Measurements from ENCODE around the gene KDM3B.

The KDM3B gene

GRCh38 chr5:138410996-138411640 is 58.6 kb downstream of the KDM3B start:
- peak; percentile 8 for DNase-seq

GRCh38 chr5:138418444-138418843 is 66.0 kb downstream of the KDM3B start:
- DNase-seq: no peak

- DNase-seq: no peak
Observed at GRCh38 chr5:138425079-138425478, 72.6 kb downstream of the KDM3B start.

GRCh38 chr5:138435943-138436342 is 83.5 kb downstream of the KDM3B start:
- DNase-seq: no peak

GRCh38 chr5:138438003-138438723 is 85.7 kb downstream of the KDM3B start:
- DNase-seq: no peak

GRCh38 chr5:138438724-138439476 is 86.4 kb downstream of the KDM3B start, which contains the start of gene REEP2:
Gene REEP2 (plus strand): TSS chr5:138439057. CDS start chr5:138439209, 152 bp downstream.
- peak; percentile 86 for DNase-seq

- peak; percentile 79 for DNase-seq
Observed at GRCh38 chr5:138439477-138440158, 87.1 kb downstream of the KDM3B start.

GRCh38 chr5:138440159-138441073 is 87.9 kb downstream of the KDM3B start:
- DNase-seq: peak; percentile 50

GRCh38 chr5:138441221-138441620 is 88.7 kb downstream of the KDM3B start:
- DNase-seq: no peak

GRCh38 chr5:138444078-138444773 is 91.7 kb downstream of the KDM3B start:
- no peak for DNase-seq

- DNase-seq: no peak
Observed at GRCh38 chr5:138444774-138445546, 92.5 kb downstream of the KDM3B start.

- no peak for DNase-seq
Observed at GRCh38 chr5:138445547-138446271, 93.2 kb downstream of the KDM3B start.

GRCh38 chr5:138448070-138448469 is 95.6 kb downstream of the KDM3B start:
- no peak for DNase-seq

GRCh38 chr5:138448481-138449398 is 96.3 kb downstream of the KDM3B start:
- DNase-seq: peak; percentile 87

GRCh38 chr5:138449501-138450239 is 97.2 kb downstream of the KDM3B start:
- peak; percentile 97 for DNase-seq

- DNase-seq: no peak
Observed at GRCh38 chr5:138450971-138451370, 98.5 kb downstream of the KDM3B start.

GRCh38 chr5:138452720-138453119 is 100.2 kb downstream of the KDM3B start:
- no peak for DNase-seq

- DNase-seq: no peak
Observed at GRCh38 chr5:138453590-138453989, 101.1 kb downstream of the KDM3B start.

Measured in eye (tissue), 1 donor.